B cell (primary cell): ENCODE results near the gene AAMP. TPM values are rescaled to one million over a fixed set of nuclear protein-coding genes. Genes with fewer than 3 reads are reported as not detected.

ENCODE experiments used
- ATAC-seq: fragments of 200-7000 bp; cut with Tn5 transposase; one replicate; pipeline ENCODE4 v1.10.0; 2021; ENCODE audit warnings: low read depth, mild to moderate bottlenecking, moderate number of reproducible peaks, moderate library complexity
- CTCF ChIA-PET: fragments of 350-600 bp; sonication (Branson Sonifier 250); formaldehyde crosslinking; loops from one replicate; lab custom pipeline; 2021; ENCODE audit warnings: antibody characterized with exemption, inconsistent platforms; lab: Charles Lee
- POLR2A ChIA-PET: fragments of 350-600 bp; sonication (Branson Sonifier 250); formaldehyde crosslinking; loops from one replicate; lab custom pipeline; 2021; ENCODE audit warnings: antibody characterized with exemption; lab: Charles Lee
- DNase-seq: peaks from one replicate; pipeline ENCODE4 v3.0.0; 2013
- H2AFZ ChIP-seq: 2 replicates; pipeline ENCODE4 v1.6.1; 2012; ENCODE audit warnings: mild to moderate bottlenecking, low read depth, low read length; ENCODE audit not compliant: insufficient read depth, poor library complexity, severe bottlenecking
- H3K27ac ChIP-seq, 2 donors: 1 replicate in 1 of 2; 2 replicates in 1 of 2; pipeline ENCODE4 v1.5.1; 2012 to 2013; ENCODE audit warnings: low read length in 2 of 2, mild to moderate bottlenecking in 2 of 2, moderate library complexity in 1 of 2
- H3K27me3 ChIP-seq, 4 experiments: fragments of 200-600 bp in 1 of 4; sonication (generic) in 1 of 4; replicated peaks in 1 of 4; 1 replicate in 2 of 4; 2 replicates in 2 of 4; pipeline versions ENCODE4 v1.6.1 to v1.7.0; 2013 to 2016; ENCODE audit warnings: low read length in 3 of 4, mild to moderate bottlenecking in 2 of 4, mixed read lengths in 1 of 4, moderate library complexity in 1 of 4; ENCODE audit not compliant: insufficient read depth in 4 of 4, control insufficient read depth in 3 of 4; ENCODE audit errors: control extremely low read depth in 1 of 4
- H3K36me3 ChIP-seq, 2 experiments: replicated peaks in 1 of 2; 1 replicate in 1 of 2; 2 replicates in 1 of 2; pipeline versions ENCODE4 v1.6.1 to v1.7.1; 2013; ENCODE audit warnings: low read length in 1 of 2; ENCODE audit not compliant: insufficient read depth in 2 of 2, control insufficient read depth in 1 of 2; ENCODE audit errors: control extremely low read depth in 1 of 2, extremely low read depth in 1 of 2
- H3K4me1 ChIP-seq, 2 donors: fragments of 200-600 bp in 1 of 2; sonication (generic) in 1 of 2; 1 replicate in 1 of 2; 2 replicates in 1 of 2; pipeline versions ENCODE4 v1.5.1 to v1.6.1; 2013 to 2017; ENCODE audit warnings: low read length in 2 of 2; ENCODE audit not compliant: control insufficient read depth in 2 of 2, insufficient read depth in 2 of 2
- H3K4me2 ChIP-seq: replicated peaks from 2 replicates; pipeline ENCODE3; 2012; ENCODE audit warnings: mild to moderate bottlenecking, low read depth, low read length; ENCODE audit not compliant: poor library complexity, severe bottlenecking
- H3K4me3 ChIP-seq, 5 experiments: fragments of 200-600 bp in 1 of 5; sonication (generic) in 1 of 5; 1 replicate in 3 of 5; 2 replicates in 2 of 5; pipeline versions ENCODE4 v1.5.1 to v1.7.0; 2011 to 2016; ENCODE audit warnings: low read length in 4 of 5, mild to moderate bottlenecking in 4 of 5, low read depth in 2 of 5, control low read depth in 1 of 5, moderate library complexity in 1 of 5; ENCODE audit not compliant: insufficient read depth in 1 of 5; ENCODE audit errors: control extremely low read depth in 1 of 5, extremely low read depth in 1 of 5
- H3K79me2 ChIP-seq: fragments of 200-600 bp; sonication (generic); one replicate; pipeline ENCODE4 v1.6.0; 2016; ENCODE audit warnings: low read length; ENCODE audit not compliant: control insufficient read depth, insufficient read depth
- H3K9ac ChIP-seq: fragments of 200-600 bp; sonication (generic); 2 replicates; pipeline ENCODE4 v1.6.1; 2017; ENCODE audit warnings: mild to moderate bottlenecking, low read length, moderate library complexity
- H3K9me3 ChIP-seq, 3 donors: one replicate each; pipeline versions ENCODE4 v1.6.1 to v1.7.1; 2013; ENCODE audit warnings: low read length in 2 of 3; ENCODE audit not compliant: control insufficient read depth in 2 of 3, insufficient read depth in 1 of 3; ENCODE audit errors: control extremely low read depth in 1 of 3
- H4K20me1 ChIP-seq: 2 replicates; pipeline ENCODE4 v1.6.0; 2012; ENCODE audit warnings: mild to moderate bottlenecking, low read length; ENCODE audit not compliant: insufficient read depth, control insufficient read depth, poor library complexity, severe bottlenecking
- H3K27ac Mint-ChIP-seq: one replicate; pipeline ENCODE4 v1.8.0; 2021; ENCODE audit warnings: mixed read lengths
- H3K27me3 Mint-ChIP-seq: one replicate; pipeline ENCODE4 v1.8.0; 2021; ENCODE audit warnings: mixed read lengths
- H3K4me1 Mint-ChIP-seq: one replicate; pipeline ENCODE4 v1.8.0; 2021; ENCODE audit warnings: mixed read lengths
- H3K4me3 Mint-ChIP-seq: one replicate; pipeline ENCODE4 v1.8.0; 2021; ENCODE audit warnings: mixed read lengths
- H3K9me3 Mint-ChIP-seq: one replicate; pipeline ENCODE4 v1.8.0; 2022; ENCODE audit warnings: mixed read lengths; ENCODE audit not compliant: insufficient read depth
- CTCF ChIP-seq: fragments of 200-600 bp; IDR thresholded peaks from one replicate; pipeline ENCODE4 v1.8.0; 2022; ENCODE audit warnings: antibody characterized with exemption, mild to moderate bottlenecking
- EZH2 ChIP-seq: IDR thresholded peaks from 2 replicates; pipeline ENCODE4 v1.6.1; 2012; ENCODE audit warnings: borderline replicate concordance, low read depth, mild to moderate bottlenecking, moderate library complexity, low read length; ENCODE audit not compliant: insufficient read depth, poor library complexity, severe bottlenecking
- WGBS: methylation state at CpG from one replicate; pipeline ENCODE4 v1.1.5; 2013; ENCODE audit warnings: missing lambda C conversion rate; ENCODE audit not compliant: insufficient coverage; 5-methylcytosine and 5-hydroxymethylcytosine counted together
- intact Hi-C: fragments of 100-400 bp; cut with micrococcal nuclease; formaldehyde crosslinking; loops from one replicate; pipeline ENCODE4 v1.10.0; 2022
- polyA plus RNA-seq: library from polyadenylated mRNA; depleted of rRNA; stranded (reverse); fragments of >200 nt; gene quantifications from 2 replicates; pipeline ENCODE4 v1.2.3, GENCODE V29; 2012
- total RNA-seq, 2 donors: library from RNA; stranded (reverse); fragments of 120-200 nt in 1 of 2; gene quantifications; 1 replicate in 1 of 2; 2 replicates in 1 of 2; pipeline versions ENCODE4 v1.2.3 to v1.2.4, GENCODE V29; 2013 to 2022

Gene AAMP
- total and polyA plus RNA-seq, 2 donors (not counting 1 experiment from before 2014, with no cell fraction given): 56.4 to 65.7 TPM

GRCh38 chr2:218264773-218265561 lies 5.0 kb downstream of the AAMP start:
- ChIA-PET POLR2A (no interaction called here), CTCF (no interaction called here)
- H3K4me1 Mint-ChIP-seq: peaks cover 51% of the 10 kb centered on the region
- TF ChIP-seq EZH2 (no peak), CTCF (no peak)
- no peak overlapping the region for H3K27ac Mint-ChIP-seq
- WGBS: 97% methylated on average over 21 of the region's 22 CpGs
- Histone ChIP-seq H3K4me1 (peaks cover 24 to 45% of the 10 kb centered on the region in 2 donors), H3K9me3 (no peaks in the 10 kb centered on the region), H4K20me1 (peaks cover 27% of the 10 kb centered on the region), H3K4me3 (no peak overlapping the region), H3K9ac (no peak overlapping the region), H3K27ac (no peak overlapping the region), H3K27me3 (no peaks in the 10 kb centered on the region), H3K79me2 (peaks cover 42% of the 10 kb centered on the region), H3K4me2 (no peak overlapping the region), H2AFZ (no peak overlapping the region), H3K36me3 (peaks cover 0 to 51% of the 10 kb centered on the region in 2 experiments)
- intact Hi-C loops: no loop called here
- no peak for DNase-seq
- no peaks in the 10 kb centered on the region for H3K9me3 Mint-ChIP-seq
- no peak for ATAC-seq
- H3K4me3 Mint-ChIP-seq: no peak overlapping the region
- H3K27me3 Mint-ChIP-seq: no peaks in the 10 kb centered on the region
